Keratinocyte (primary cell): ENCODE data around the gene GLI2. TPM values are rescaled to one million over a fixed set of nuclear protein-coding genes. Genes with fewer than 3 reads are reported as not detected.
A peak's percentile ranks its signal among the peaks of the same experiment; 100 is the strongest.

Experiments
- DNase-seq: peaks from one replicate; pipeline ENCODE4 v3.0.0-alpha.2; 2011; ENCODE audit warnings: low read depth, missing footprints, low spot score
- FAIRE-seq: peaks from 2 replicates; lab custom pipeline; 2011; peaks lifted over from hg19 to GRCh38; lab: Jason Lieb, UNC
- H2AFZ ChIP-seq: 2 replicates; pipeline ENCODE4 v1.6.0; 2012; ENCODE audit warnings: low read length, control low read depth, inconsistent platforms; ENCODE audit not compliant: control insufficient read depth
- H3K27ac ChIP-seq: 2 replicates; pipeline ENCODE4 v1.5.1; 2011; ENCODE audit warnings: low read length; ENCODE audit not compliant: control insufficient read depth, insufficient read depth
- H3K27me3 ChIP-seq: 3 replicates; pipeline ENCODE4 v1.6.0; 2011; ENCODE audit warnings: low read length; ENCODE audit not compliant: control insufficient read depth, insufficient read depth; ENCODE audit errors: extremely low read depth
- H3K36me3 ChIP-seq, 2 experiments: 2 replicates in 1 of 2; 3 replicates in 1 of 2; pipeline ENCODE4 v1.5.1; 2011; ENCODE audit warnings: low read length in 2 of 2, mild to moderate bottlenecking in 1 of 2; ENCODE audit not compliant: control insufficient read depth in 2 of 2, insufficient read depth in 2 of 2; ENCODE audit errors: extremely low read depth in 1 of 2
- H3K4me1 ChIP-seq: 3 replicates; pipeline ENCODE4 v1.5.1; 2011; ENCODE audit warnings: low read length; ENCODE audit not compliant: control insufficient read depth, insufficient read depth; ENCODE audit errors: extremely low read depth
- H3K4me2 ChIP-seq: 3 replicates; pipeline ENCODE4 v1.6.0; 2011; ENCODE audit warnings: low read depth, low read length; ENCODE audit not compliant: control insufficient read depth, insufficient read depth; ENCODE audit errors: extremely low read depth
- H3K4me3 ChIP-seq, 3 experiments: fragments of 200-600 bp in 1 of 3; sonication (generic) in 1 of 3; 2 replicates in 2 of 3; 3 replicates in 1 of 3; pipeline ENCODE4 v1.5.1; 2011 to 2016; ENCODE audit warnings: low read length in 3 of 3, mild to moderate bottlenecking in 3 of 3, control low read depth in 2 of 3, inconsistent platforms in 1 of 3, low read depth in 1 of 3, mixed read lengths in 1 of 3, mixed run types in 1 of 3, moderate library complexity in 1 of 3; ENCODE audit not compliant: control insufficient read depth in 2 of 3, insufficient read depth in 2 of 3; ENCODE audit errors: extremely low read depth in 1 of 3
- H3K79me2 ChIP-seq: 2 replicates; pipeline ENCODE4 v1.6.0; 2012; ENCODE audit warnings: low read length; ENCODE audit not compliant: control insufficient read depth, insufficient read depth
- H3K9ac ChIP-seq: 3 replicates; pipeline ENCODE4 v1.6.0; 2011; ENCODE audit warnings: low read length; ENCODE audit not compliant: control insufficient read depth, insufficient read depth; ENCODE audit errors: extremely low read depth
- H3K9me1 ChIP-seq: 3 replicates; pipeline ENCODE4 v1.6.0; 2011; ENCODE audit warnings: low read length; ENCODE audit not compliant: control insufficient read depth, insufficient read depth; ENCODE audit errors: extremely low read depth
- H3K9me3 ChIP-seq: 2 replicates; pipeline ENCODE4 v1.5.1; 2012; ENCODE audit warnings: low read depth, low read length; ENCODE audit not compliant: control insufficient read depth
- H4K20me1 ChIP-seq: 3 replicates; pipeline ENCODE4 v1.6.0; 2011; ENCODE audit warnings: low read length; ENCODE audit not compliant: control insufficient read depth, insufficient read depth; ENCODE audit errors: extremely low read depth
- CTCF ChIP-seq, 3 experiments: IDR thresholded peaks in 1 of 3; conservative IDR thresholded peaks in 1 of 3; optimal IDR thresholded peaks in 1 of 3; 2 replicates in 2 of 3; 3 replicates in 1 of 3; pipeline versions ENCODE3 to v1.5.1; 2011; ENCODE audit warnings: low read length in 3 of 3, mild to moderate bottlenecking in 3 of 3, moderate library complexity in 2 of 3, control low read depth in 1 of 3, inconsistent platforms in 1 of 3; ENCODE audit not compliant: insufficient read depth in 2 of 3; ENCODE audit errors: extremely low read depth in 1 of 3
- EZH2 ChIP-seq: IDR thresholded peaks from one replicate; pipeline ENCODE4 v1.6.1; 2012; ENCODE audit warnings: inconsistent platforms, mild to moderate bottlenecking, low read length, moderate library complexity
- dilution Hi-C: fragments of 300-500 bp; cut with MboI; formaldehyde crosslinking; loops from one replicate; pipeline ENCODE4 v1.7.0; 2020; ENCODE audit warnings: low sequenced_read_pairs; ENCODE audit not compliant: extremely low pct_ligation_motif_present
- polyA minus RNA-seq, 3 experiments: library from RNA; depleted of rRNA, polyadenylated mRNA; stranded (reverse); fragments of >200 nt; gene quantifications; 1 replicate in 1 of 3; 2 replicates in 1 of 3; 3 replicates in 1 of 3; pipeline ENCODE4 v1.2.3, GENCODE V29; 2011
- polyA plus RNA-seq, 5 experiments: library from polyadenylated mRNA; depleted of rRNA in 3 of 5; stranded (reverse) in 3 of 5; stranded (forward) in 1 of 5; unstranded in 1 of 5; fragments of >200 nt; gene quantifications; 1 replicate in 1 of 5; 2 replicates in 3 of 5; 3 replicates in 1 of 5; pipeline versions ENCODE4 v1.2.1 to v1.2.3, GENCODE V29; 2011 to 2012; ENCODE audit warnings: missing spikeins in 2 of 5, low read depth in 1 of 5, low replicate concordance in 1 of 5

Gene GLI2
- polyA plus RNA-seq, result 0.04 to 0.06 TPM (median 0.05 TPM) in 3 replicates
- polyA plus RNA-seq (2011; ENCODE audit: low read depth), result not detected
- polyA plus RNA-seq (2011; cell fraction: cytosol; rRNA removed), result 0.02 and 0.04 TPM in 2 replicates
- polyA plus RNA-seq (2011; cell fraction: nucleus; rRNA removed), result 0.25 and 0.39 TPM in 2 replicates
- polyA plus RNA-seq (2012; ENCODE audit: low replicate concordance), result 0.10 TPM in 1 of 2 replicates, not detected in the other
- polyA minus RNA-seq, result 0.07 to 0.67 TPM (median 0.16 TPM) in 3 replicates
- polyA minus RNA-seq (2011; cell fraction: cytosol; rRNA and poly(A)+ RNA removed), result not detected
- 0.31 and 0.74 TPM in 2 replicates for polyA minus RNA-seq (2011; cell fraction: nucleus; rRNA and poly(A)+ RNA removed)

GRCh38 chr2:120735746-120736170 is at the start of gene GLI2:
TSS of gene GLI2 (plus strand) at chr2:120735868. CDS start at chr2:120797321, 61,453 bp downstream.
- peak within 1 kb of the TSS; percentile 85 for H3K4me2 ChIP-seq
- H3K36me3 ChIP-seq, result no peaks in the 10 kb centered on the region
- dilution Hi-C loops, result no loop called here
- H3K9me3 ChIP-seq, result no peaks in the 10 kb centered on the region
- peaks cover 44% of the 10 kb centered on the region for H3K27me3 ChIP-seq
- H4K20me1 ChIP-seq, result no peaks in the 10 kb centered on the region
- H3K27ac ChIP-seq, result no peak within 1 kb of the TSS
- TF ChIP-seq EZH2 (no peak), CTCF (optimal IDR thresholded peaks at IDR 0.05 in 1 of 3, IDR thresholded peaks at IDR 0.05 in 1 of 3, conservative IDR thresholded peaks at IDR 0.05 in 1 of 3; ENCODE audit: extremely low read depth in 1 of 3, insufficient read depth in 2 of 3, low read length in 3 of 3) (peak in 2 of 3 experiments; percentile 70 to 89)
- FAIRE-seq (no peak), DNase-seq (no peak)
- H3K9ac ChIP-seq, result no peak within 1 kb of the TSS
- H3K4me3 ChIP-seq, result peak within 1 kb of the TSS; percentile 31 to 67 (median 60)
- peak within 1 kb of the TSS; percentile 62 for H2AFZ ChIP-seq
- H3K9me1 ChIP-seq, result no peaks in the 10 kb centered on the region
- peaks cover 11% of the 10 kb centered on the region for H3K4me1 ChIP-seq
- no peaks in the 10 kb centered on the region for H3K79me2 ChIP-seq

GRCh38 chr2:120685974-120686297 is 49.7 kb upstream of the GLI2 start:
- no peak for TF ChIP-seq EZH2
- Histone ChIP-seq H3K9me1 (no peaks in the 10 kb centered on the region), H3K79me2 (no peaks in the 10 kb centered on the region), H3K9me3 (no peaks in the 10 kb centered on the region), H3K4me2 (no peak overlapping the region), H3K9ac (no peak overlapping the region), H3K4me1 (no peaks in the 10 kb centered on the region), H2AFZ (no peak overlapping the region), H3K36me3 (no peaks in the 10 kb centered on the region), H3K4me3 (no peak overlapping the region), H4K20me1 (no peaks in the 10 kb centered on the region), H3K27me3 (peaks cover 11% of the 10 kb centered on the region), H3K27ac (no peak overlapping the region)
- DNase-seq (no peak), FAIRE-seq (no peak)
- dilution Hi-C loops, result no loop called here
